Natural killer cell (primary cell): ENCODE measurements around the gene DCP2. TPM values are rescaled to one million over a fixed set of nuclear protein-coding genes. Genes with fewer than 3 reads are reported as not detected.

Source experiments
- ATAC-seq, 3 donors: fragments of 150-1000 bp in 2 of 3; fragments of 200-7000 bp in 1 of 3; cut with Tn5 transposase; 1 replicate in 1 of 3; 2 replicates in 2 of 3; pipeline ENCODE4 v1.10.0; 2021; ENCODE audit warnings: mild to moderate bottlenecking in 2 of 3, moderate library complexity in 2 of 3
- DNase-seq, 2 donors: peaks; one replicate each; pipeline versions ENCODE4 v3.0.0 to v3.0.0-alpha.2; 2013 to 2021; ENCODE audit warnings: mixed read lengths in 1 of 2
- H3K27ac ChIP-seq: one replicate; pipeline ENCODE4 v1.5.1; 2013; ENCODE audit warnings: mild to moderate bottlenecking, low read length
- H3K27me3 ChIP-seq: one replicate; pipeline ENCODE4 v1.6.1; 2013; ENCODE audit warnings: low read length; ENCODE audit not compliant: control insufficient read depth, insufficient read depth
- H3K36me3 ChIP-seq: one replicate; pipeline ENCODE4 v1.6.1; 2013; ENCODE audit warnings: low read length; ENCODE audit not compliant: control insufficient read depth, insufficient read depth
- H3K4me1 ChIP-seq: one replicate; pipeline ENCODE4 v1.6.1; 2013; ENCODE audit warnings: low read length; ENCODE audit not compliant: control insufficient read depth, insufficient read depth
- H3K4me3 ChIP-seq: one replicate; pipeline ENCODE4 v1.5.1; 2013; ENCODE audit warnings: low read length
- H3K9me3 ChIP-seq: one replicate; pipeline ENCODE4 v1.6.1; 2013; ENCODE audit warnings: low read length; ENCODE audit not compliant: control insufficient read depth, insufficient read depth
- H3K27ac Mint-ChIP-seq, 2 donors: one replicate each; pipeline ENCODE4 v1.8.0; 2022; ENCODE audit warnings: mild to moderate bottlenecking in 2 of 2, mixed read lengths in 2 of 2, moderate library complexity in 1 of 2
- H3K27me3 Mint-ChIP-seq, 2 donors: one replicate each; pipeline ENCODE4 v1.8.0; 2022; ENCODE audit warnings: low read depth in 2 of 2, mixed read lengths in 2 of 2
- H3K36me3 Mint-ChIP-seq: one replicate; pipeline ENCODE4 v1.8.0; 2022; ENCODE audit warnings: mixed read lengths
- H3K4me1 Mint-ChIP-seq, 2 donors: one replicate each; pipeline ENCODE4 v1.8.0; 2022; ENCODE audit warnings: mixed read lengths in 2 of 2
- H3K4me3 Mint-ChIP-seq: one replicate; pipeline ENCODE4 v1.8.0; 2022; ENCODE audit warnings: mild to moderate bottlenecking, moderate library complexity, mixed read lengths
- H3K9me3 Mint-ChIP-seq, 2 donors: one replicate each; pipeline ENCODE4 v1.8.0; 2022; ENCODE audit warnings: mixed read lengths in 2 of 2
- CTCF ChIP-seq: fragments of 200-600 bp; IDR thresholded peaks from one replicate; pipeline ENCODE4 v1.8.0; 2022; ENCODE audit warnings: antibody characterized with exemption
- WGBS: methylation state at CpG from one replicate; pipeline ENCODE4 v1.1.7; 2013; ENCODE audit warnings: missing lambda C conversion rate; ENCODE audit not compliant: insufficient coverage; 5-methylcytosine and 5-hydroxymethylcytosine counted together
- intact Hi-C: fragments of 100-400 bp; cut with micrococcal nuclease; formaldehyde crosslinking; loops from one replicate; pipeline ENCODE4 v1.14.2; 2022
- total RNA-seq, 4 donors: library from RNA; stranded (reverse); fragments of 120-200 nt in 1 of 4; gene quantifications; one replicate each; pipeline versions ENCODE4 v1.2.3 to v1.2.4, GENCODE V29; 2013 to 2022

The DCP2 gene
- total RNA-seq, 3 donors from 2014 or later (not counting 1 experiment from before 2014, with no cell fraction given): 69.3 to 82.9 (median 76.7) TPM

GRCh38 chr5:113058706-113059226 is 82.2 kb downstream of the DCP2 start:
- no peak overlapping the region for H3K4me3 ChIP-seq
- H3K27me3 ChIP-seq: no peaks in the 10 kb centered on the region
- Mint-ChIP-seq H3K9me3 (no peaks in the 10 kb centered on the region), H3K27me3 (no peaks in the 10 kb centered on the region), H3K36me3 (no peaks in the 10 kb centered on the region), H3K4me1 (peaks cover 0 to 8% of the 10 kb centered on the region in 2 donors), H3K4me3 (no peak overlapping the region), H3K27ac (no peak overlapping the region)
- TF ChIP-seq CTCF: no peak
- no peaks in the 10 kb centered on the region for H3K36me3 ChIP-seq
- 72% methylated on average over 4 of the region's 6 CpGs for WGBS
- intact Hi-C loops: no loop called here
- H3K4me1 ChIP-seq: no peaks in the 10 kb centered on the region
- DNase-seq (no peak), ATAC-seq (no peak)
- no peak overlapping the region for H3K27ac ChIP-seq
- H3K9me3 ChIP-seq: no peaks in the 10 kb centered on the region

- no peak overlapping the region for H3K4me3 Mint-ChIP-seq
- WGBS: 90% methylated on average over 18 of the region's 19 CpGs
- H3K27ac Mint-ChIP-seq: no peak overlapping the region
- H3K27ac ChIP-seq: no peak overlapping the region
- H3K4me3 ChIP-seq: no peak overlapping the region
- no peaks in the 10 kb centered on the region for H3K27me3 Mint-ChIP-seq
- H3K27me3 ChIP-seq: no peaks in the 10 kb centered on the region
- no peaks in the 10 kb centered on the region for H3K9me3 ChIP-seq
- no peaks in the 10 kb centered on the region for H3K9me3 Mint-ChIP-seq
- no peak for TF ChIP-seq CTCF
- ATAC-seq (no peak), DNase-seq (no peak)
- no peaks in the 10 kb centered on the region for H3K36me3 ChIP-seq
- intact Hi-C loops: no loop called here
- no peaks in the 10 kb centered on the region for H3K4me1 ChIP-seq
- H3K4me1 Mint-ChIP-seq: peaks cover 0 to 8% of the 10 kb centered on the region in 2 donors
- H3K36me3 Mint-ChIP-seq: no peaks in the 10 kb centered on the region
Observed at GRCh38 chr5:113059232-113060040, 82.8 kb downstream of the DCP2 start.

- Histone ChIP-seq H3K4me3 (no peak overlapping the region), H3K4me1 (no peaks in the 10 kb centered on the region), H3K27me3 (no peaks in the 10 kb centered on the region), H3K9me3 (no peaks in the 10 kb centered on the region), H3K27ac (no peak overlapping the region), H3K36me3 (no peaks in the 10 kb centered on the region)
- H3K36me3 Mint-ChIP-seq: no peaks in the 10 kb centered on the region
- H3K4me1 Mint-ChIP-seq: peaks cover 0 to 8% of the 10 kb centered on the region in 2 donors
- DNase-seq: no peak
- no peaks in the 10 kb centered on the region for H3K27me3 Mint-ChIP-seq
- no peak for TF ChIP-seq CTCF
- H3K4me3 Mint-ChIP-seq: no peak overlapping the region
- H3K9me3 Mint-ChIP-seq: no peaks in the 10 kb centered on the region
- intact Hi-C loops: no loop called here
- no peak overlapping the region for H3K27ac Mint-ChIP-seq
- 97% methylated on average over 4 of the region's 4 CpGs for WGBS
- ATAC-seq: no peak
Observed at GRCh38 chr5:113060408-113061025, 83.9 kb downstream of the DCP2 start.
